ENCODE measurements around the gene ULK4.
"Not testable (repeated sequence)": the region's sequence is repeated elsewhere in the genome, so short reads cannot be mapped to it uniquely, and the experiment has no call there.

Gene ULK4

DNA sequence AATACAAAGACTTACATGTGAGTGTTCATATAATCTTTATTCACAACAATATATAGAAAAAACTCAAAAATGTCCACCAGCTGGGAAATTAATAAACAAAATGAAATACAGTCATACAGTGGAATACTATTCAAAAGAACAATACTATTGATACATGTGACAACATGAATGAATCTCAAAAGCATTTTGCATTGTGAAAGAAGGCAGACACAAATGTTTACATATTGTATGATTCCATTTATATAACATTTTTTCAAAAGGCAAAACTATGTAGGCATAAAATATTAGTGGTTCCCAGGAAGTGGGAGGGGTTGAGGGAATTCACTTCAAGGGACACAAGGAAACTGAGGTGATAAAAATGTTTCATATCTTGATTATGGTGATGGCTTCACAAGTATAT, 459.4 kb downstream of the ULK4 start:
- DNase-seq (ENCODE audit: low spot score): no peak

DNA sequence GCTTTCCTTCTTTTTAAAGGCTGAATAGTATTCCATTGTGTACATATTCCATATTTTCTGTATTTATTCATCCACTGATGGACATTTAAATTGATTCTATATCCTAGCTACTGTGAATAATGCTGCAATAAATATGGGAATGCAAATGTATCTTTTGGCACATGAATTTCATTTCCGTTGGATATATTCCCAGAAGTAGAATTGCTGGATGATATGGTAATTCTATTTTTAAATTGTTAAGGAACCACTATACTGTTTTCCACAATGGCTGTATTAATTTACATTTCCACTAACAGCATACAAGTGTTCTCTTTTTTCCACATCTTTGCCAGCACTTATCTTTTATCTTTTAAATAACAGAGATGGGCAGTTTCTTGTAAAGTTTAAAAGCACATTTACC, 459.9 kb downstream of the ULK4 start:
- no peak for DNase-seq (ENCODE audit: low spot score)

DNA sequence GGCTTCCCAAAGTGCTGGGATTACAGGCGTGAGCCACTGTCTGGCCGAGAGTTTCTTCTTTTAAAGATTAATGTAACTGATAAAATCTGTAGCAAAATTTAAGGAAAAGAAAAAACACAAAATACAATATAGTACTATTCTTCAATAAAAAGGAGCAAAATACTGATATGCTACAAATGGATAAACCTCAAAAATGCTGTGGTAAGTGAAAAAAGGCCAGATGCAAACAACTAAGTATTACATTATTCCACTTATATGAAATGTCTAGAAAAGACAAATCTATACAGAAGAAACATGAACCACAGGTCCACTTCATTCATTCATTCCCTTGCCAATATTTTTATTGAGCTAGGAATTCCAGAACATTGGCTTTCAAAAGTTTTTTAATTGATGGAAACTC, 463.1 kb downstream of the ULK4 start:
- DNase-seq (ENCODE audit: low spot score): no peak

DNA sequence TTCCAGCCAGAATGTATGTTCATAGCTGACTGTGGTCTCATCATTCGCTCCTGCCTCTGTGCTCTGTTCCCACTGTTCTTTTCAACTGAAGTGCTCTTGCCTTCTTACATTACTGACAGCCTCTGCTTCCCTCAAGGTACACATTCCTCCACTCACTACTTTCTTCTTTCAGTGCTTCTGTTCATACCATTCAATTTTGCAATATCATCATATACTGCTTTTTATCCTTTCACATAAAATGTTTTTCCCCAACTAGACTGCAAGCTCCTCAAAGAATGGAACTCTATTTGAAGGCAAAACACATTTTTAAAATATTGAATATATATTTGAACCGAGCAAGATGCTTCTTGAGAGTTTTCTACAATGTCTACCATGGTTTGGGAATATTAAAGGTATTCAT, 471.5 kb downstream of the ULK4 start:
- no peak for DNase-seq (ENCODE audit: low spot score)

DNA sequence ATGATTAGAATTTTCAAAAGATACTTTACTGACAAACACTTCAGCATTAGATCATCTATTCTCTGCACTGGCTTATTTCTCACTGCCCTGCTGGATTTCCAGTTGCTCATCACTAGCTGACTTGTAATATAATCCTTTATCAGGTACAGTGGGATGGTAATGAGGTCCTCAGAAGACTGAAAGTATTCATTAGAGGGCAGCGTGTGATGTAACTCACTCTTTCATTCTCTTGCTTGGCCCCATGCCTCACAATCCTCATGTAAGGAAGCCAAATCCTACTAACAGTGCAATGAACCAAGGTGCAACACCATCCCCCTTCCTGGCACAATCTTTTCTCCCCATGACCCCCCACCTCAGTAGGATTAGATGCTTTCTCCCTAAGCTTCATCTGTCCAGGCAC, 472.7 kb downstream of the ULK4 start:
- no peak for DNase-seq (ENCODE audit: low spot score)

DNA sequence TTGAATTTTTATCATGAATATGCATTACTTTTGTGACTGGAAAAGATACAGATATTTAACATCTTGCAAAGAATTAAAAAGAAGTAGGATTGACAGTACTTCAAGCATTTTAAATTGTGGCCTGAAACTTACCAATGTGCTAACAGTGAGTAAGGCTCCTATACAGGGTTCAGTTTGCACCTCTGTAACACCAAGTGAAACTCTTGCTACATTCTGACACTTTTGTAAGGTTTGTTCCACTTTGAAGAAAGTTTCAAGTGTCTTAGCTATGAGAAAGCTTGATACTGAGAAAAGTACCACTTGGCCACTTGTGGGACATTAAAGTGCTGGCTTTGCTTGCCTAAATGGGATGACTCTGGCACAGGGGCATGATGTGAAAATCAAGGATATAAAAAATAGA, 473.4 kb downstream of the ULK4 start:
- no peak for DNase-seq (ENCODE audit: low spot score)

DNA sequence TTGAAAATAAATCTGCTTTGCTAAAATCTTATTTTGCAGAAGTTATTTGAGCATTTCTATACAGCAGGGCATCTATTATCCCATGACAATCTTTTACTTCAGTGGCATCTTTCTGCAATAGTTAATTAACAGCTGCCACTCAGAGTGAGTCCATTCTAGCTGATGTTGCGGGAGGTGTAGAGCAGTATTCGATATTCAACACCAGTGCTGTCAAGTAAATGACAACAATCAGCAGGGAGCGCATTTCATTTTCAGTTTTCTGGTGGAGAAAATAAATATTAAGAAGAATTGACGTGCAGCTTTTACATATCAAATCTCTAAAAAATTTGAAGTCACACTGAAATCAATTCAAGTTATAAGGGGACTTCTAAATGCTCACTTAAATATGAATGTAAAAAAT, 476.4 kb downstream of the ULK4 start:
- DNase-seq (ENCODE audit: low spot score): no peak

DNA sequence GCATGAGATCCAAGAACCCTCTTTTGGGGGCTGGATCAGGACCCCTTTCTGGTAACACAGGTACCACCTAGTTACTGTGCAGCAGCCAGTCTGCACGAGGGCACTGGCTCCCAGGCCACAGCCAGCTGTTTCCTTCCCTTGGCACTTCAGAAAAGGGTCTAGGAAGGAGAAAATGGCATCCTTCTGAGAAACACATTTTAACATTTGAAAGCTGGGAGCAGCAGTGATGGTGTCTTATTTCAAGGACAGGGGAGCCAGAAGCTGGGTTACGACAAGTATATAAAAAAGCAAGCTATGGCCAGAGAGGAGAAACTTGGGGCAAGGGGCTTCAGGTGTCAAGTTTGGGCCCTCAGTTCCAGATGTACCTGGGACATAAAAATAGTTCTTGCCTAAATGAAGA, 479.8 kb downstream of the ULK4 start:
- no peak for DNase-seq (ENCODE audit: low spot score)

DNA sequence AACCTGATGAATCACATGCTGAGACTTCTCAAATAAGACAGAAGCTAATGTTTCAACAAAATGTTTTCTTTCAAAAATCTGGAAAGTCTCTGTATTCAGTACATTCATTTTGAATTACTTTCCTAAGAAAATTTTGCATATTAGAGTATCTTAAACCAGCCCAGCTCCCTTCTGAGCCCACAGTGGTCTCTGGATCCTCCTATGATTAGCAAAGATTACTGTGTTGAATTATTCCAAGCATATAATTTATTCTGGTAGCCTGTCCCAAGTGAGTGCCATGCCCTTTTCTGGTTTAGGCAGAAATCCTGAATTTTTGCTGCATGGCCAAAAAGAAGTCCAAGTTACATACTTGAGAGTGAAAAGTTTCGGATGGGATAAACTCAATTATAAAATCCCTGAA, 483.6 kb downstream of the ULK4 start:
- no peak for DNase-seq (ENCODE audit: low spot score)

DNA sequence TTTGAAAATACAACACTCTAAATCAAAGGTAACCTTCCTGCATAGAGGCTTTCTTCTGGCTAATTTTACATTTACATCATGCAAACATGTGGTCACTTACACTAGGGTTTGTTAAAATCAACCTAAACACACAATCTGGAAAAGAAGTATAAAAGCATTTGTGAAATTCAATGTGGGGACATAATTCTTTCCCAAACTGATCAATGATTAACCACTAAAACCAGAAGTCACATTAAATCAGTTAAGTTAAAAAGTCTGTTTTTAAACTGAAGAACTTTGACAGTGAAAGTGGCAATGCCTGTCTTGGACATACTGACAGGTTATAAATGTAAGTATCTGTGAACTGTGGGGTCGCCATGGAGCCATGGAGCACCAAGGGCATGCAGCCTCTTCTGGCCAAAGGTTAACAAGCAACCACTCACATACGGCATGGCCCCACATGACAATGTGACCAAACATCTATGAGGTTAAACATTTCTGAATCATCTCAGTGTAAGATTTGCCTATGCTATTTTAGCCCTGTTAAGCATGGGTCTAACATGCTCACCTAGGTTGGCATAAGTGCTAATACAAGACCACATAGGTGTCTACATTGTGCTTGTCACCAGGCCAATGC, 484.4 kb downstream of the ULK4 start:
- no peak for DNase-seq (ENCODE audit: low spot score)

DNA sequence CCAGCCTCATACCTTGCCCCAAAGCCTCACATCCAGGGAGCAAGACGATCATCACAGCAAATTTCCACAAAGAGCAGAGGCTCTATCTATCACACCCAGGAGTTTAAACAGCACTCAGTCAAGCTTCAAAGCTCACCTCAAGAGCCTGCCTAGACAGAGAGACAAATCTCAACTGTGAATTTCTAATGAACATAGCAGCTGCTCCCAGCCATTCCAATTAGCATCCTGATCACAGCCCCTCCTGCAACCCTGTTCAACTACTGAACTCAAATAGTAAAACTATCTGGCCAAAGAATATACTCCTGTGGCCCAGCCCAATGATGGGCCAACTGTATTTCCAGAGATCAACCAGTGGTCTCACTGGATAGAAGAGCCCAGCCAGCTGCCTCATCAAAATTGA, 492.8 kb downstream of the ULK4 start:
- no peak for DNase-seq (ENCODE audit: low spot score)

DNA sequence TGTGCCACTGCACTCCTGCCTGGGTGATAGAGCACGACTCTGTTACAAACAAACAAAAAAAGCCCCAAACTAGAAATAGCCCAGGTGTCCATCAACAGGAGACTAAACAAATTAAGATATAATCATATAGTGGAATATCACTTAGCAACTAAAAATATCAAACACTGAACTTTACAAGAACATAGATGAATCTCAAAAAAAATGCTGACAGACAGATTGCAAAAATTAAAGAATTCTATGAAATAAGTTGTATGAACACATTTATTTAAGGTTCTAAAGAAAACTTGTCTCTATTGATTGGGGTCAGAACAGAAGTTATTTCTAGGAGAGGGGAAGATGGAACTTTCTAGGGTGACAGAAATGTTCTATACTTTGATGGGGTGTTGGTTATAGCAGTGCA, 494.4 kb downstream of the ULK4 start:
- no peak for DNase-seq (ENCODE audit: low spot score)

DNA sequence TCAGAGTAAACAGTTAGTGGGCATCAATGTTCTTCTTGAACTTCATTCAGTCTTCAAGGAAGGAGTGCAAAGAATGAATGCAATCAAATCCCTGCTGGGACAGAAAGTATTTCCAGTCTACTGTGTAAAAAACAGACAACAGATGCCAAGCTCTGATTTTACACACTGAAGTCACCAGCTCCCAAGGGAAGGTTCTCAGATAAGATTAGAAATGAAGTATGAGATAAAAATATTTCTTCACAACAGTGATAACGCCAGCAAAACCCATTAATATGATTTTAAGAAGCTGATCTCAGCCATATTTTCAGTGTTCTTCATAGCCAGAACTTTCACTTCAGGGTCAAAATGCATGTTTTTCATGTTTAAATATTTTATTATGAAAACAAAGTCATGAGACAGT, 497.0 kb downstream of the ULK4 start:
- no peak for DNase-seq (ENCODE audit: low spot score)

DNA sequence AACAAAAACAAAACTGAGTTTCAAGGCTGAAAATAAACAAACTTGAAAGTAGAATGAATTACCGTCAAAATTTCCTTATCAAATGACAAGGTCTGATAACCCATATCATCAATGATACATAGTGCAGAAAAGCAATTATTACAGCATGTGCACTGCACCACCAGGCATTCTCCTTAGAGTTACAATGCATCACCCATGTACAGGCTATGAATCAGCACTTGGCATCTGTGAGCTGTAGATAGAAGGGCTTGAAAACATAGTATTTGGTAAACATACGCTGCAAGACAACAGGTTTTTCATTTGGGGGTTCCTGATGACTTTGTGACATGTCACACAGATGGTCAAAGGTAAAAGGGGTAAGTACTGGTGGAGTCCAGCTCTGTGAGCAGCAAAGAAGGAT, 497.5 kb downstream of the ULK4 start:
- no peak for DNase-seq (ENCODE audit: low spot score)

DNA sequence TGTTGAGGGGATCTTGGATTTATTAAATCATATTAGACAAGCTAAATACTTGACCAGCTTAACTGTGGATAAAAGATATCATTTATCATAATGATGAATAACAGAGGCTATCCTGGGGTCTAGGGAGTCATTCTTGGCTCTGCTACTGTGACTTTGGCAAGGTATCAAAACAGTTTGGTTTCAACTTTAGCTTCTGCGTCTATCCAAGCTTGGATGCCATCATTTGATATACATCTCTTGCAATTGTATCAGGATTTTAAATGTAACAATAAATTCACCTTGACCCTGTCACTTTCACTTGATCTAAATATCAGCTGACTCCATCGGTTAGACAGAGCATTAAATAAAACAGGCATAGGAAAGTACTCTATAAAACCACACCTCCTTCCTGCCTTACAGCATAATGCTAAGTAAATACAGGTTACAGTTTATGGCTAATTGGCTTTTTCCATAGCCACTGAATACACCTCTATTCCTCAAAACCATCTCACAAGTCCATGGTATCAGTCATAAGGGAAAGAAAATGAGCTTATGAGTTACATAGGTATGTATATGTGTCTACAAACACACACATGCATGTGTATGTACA, 499.7 kb downstream of the ULK4 start:
- no peak for DNase-seq (ENCODE audit: low spot score)

DNA sequence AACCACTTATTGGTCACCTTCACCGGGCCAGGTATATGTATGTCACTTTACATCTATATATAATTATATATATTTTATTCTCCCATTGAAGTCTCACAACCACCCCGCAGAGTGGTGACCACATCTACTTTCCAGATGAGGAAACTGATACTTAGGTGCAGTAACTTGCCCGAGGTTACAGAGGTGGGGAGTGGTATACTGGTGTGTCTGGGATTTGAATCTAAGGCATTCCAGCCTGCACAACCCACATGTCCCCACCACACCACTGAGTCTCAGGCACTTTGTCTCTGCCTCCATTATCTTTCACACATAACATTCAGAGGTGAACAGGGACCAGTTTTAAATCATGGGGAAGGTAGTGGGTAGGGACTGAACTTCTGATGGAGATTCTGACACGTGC, 501.2 kb downstream of the ULK4 start:
- no peak for DNase-seq (ENCODE audit: low spot score)

DNA sequence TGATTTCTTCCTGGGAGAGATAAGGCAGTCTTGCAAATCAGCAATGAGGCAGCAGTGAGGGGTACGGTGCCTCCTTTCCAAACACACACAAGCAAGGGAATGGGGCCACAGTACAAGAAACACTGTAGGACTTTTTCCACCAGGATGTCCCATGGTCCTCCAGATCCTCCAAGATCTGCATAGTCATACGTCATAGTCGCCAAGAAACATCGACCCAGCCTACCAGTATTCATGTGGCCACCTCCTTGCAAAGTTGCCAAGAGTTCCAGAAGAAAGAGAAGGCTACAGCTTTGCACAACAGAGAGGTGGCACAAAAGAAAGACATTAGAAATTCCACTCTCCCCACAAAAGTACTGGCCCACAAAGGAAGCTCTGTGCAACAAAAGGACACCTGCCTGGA, 504.7 kb downstream of the ULK4 start:
- DNase-seq (ENCODE audit: low spot score): no peak

DNA sequence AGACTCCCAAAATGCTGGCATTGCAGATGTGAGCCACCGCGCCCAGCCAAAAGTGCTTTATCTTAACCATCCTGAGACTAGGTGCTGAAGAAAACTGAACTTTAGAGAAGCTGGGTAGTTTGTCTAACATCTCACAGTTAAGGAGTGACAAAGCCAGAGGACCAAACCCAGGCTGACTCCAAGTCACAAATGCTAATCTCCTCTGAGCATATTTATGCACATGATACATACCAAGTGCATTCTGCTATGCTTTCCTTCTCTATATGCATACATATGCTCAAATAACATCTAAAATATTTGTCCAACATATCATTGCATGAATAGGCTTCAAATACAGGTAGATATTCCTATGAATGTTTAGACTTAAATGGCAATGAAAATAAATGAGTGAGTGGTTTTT, 505.7 kb downstream of the ULK4 start:
- DNase-seq (ENCODE audit: low spot score): no peak

DNA sequence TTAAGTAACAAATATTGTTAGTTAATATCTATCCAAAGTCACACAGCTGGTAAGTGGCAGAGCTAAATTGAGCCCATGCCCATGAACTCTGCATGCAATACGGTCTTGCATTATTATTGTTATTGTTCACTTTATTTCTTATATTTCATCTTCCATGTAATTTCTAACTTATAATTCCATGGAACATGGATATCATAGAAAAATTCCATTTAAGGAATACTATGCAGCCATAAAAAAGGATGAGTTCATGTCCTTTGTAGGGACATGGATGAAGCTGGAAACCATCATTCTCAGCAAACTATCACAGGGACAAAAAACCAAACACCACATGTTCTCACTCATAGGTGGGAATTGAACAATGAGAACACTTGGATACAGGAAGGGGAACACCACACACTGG, 508.3 kb downstream of the ULK4 start:
- DNase-seq (ENCODE audit: low spot score): not testable (repeated sequence)

DNA sequence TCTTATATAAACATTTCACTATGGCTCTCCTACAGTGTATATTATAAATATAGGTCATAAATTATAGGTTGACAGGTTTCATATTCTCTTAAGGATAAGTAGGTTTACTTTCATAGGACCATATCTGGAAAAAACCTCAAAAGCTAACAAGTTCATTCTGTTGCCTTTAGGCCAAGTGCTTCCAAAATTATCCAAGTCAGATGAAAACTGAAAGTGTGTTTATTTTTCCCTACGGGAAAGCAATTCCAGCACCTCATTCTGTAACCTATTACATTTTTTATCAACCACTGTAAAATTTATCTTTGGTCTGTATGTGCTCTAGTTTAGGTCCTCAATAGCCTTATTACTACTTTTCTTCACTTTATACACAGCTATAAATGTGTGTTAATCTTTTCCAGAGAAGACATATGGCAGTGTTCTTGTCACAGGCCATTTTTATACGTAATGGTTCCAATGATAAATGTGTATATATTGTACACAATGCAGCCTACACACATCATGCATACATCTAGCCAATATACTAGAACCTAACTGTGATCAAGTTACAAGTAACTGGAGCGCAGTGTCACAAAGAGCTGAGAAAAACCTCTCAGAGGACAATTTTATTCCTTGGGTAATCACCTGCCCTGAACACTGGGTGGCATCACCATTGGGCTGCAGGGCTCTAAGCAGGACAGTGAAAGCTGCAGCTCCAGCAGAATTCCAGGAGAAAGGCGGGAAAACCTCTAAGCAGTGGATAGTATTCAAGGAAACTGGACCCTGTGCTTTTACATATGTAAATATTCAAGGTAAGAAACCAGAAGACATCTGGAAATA, 511.3 kb downstream of the ULK4 start:
- DNase-seq (ENCODE audit: low spot score): no peak

DNA sequence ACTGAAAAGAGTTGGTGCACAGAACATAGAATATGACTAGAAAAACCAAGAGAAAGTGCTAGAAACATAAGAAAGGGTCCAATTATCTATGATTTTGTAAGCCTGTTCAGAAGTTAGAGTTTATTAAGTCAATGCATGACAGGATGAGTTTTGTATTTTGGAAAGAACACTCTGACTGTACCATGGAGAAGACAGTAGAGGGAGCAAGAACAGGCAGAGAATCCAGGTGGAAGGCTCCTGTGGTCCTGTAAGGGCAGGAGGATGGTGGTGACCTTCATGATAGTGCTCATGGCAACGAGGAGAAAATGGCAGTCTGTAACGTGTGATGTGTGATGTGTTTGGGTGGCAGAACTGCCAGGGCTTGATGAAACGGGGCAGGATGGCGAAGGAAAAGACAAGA, 513.5 kb downstream of the ULK4 start:
- DNase-seq (ENCODE audit: low spot score): no peak

DNA sequence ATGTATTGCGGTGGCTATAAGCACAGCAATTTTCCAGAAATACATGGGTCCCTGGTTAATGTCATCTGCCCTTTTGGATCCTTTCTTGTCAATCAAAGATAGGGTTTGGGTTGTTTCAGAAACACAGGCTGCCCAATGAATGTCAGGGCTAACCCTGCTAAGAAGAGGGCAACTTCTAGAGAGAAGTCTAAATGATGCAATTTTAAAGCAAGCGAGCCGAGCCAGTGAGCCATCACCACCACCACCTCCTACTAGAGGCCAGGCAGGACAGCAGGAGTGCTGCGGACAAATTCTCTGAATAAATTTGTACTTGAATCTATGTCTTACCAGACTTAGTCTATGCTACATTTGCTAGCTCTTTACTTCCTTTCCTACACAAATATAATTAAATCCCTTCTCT, 514.2 kb downstream of the ULK4 start:
- DNase-seq (ENCODE audit: low spot score): no peak

DNA sequence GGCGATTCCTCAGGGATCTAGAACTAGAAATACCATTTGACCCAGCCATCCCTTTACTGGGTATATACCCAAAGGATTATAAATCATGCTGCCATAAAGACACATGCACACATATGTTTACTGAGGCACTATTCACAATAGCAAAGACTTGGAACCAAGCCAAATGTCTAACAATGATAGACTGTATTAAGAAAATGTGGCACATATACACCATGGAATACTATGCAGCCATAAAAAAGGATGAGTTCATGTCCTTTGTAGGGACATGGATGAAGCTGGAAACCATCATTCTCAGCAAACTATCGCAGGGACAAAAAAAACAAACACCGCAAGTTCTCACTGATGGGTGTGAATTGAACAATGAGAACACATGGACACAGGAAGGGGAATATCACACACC, 515.6 kb downstream of the ULK4 start:
- DNase-seq (ENCODE audit: low spot score): not testable (repeated sequence)

Measured in SK-N-DZ (cell line).